Stimulated activated naive CD8-positive, alpha-beta T cell treated with anti-CD3 and anti-CD28 coated beads, Interleukin-15, Interleukin-2, amounts not matched to agents 100 ng/mL and 50 ng/mL, for 24 hours (primary cell): ENCODE data around the gene OPALIN.

Source experiments
- H3K27ac Mint-ChIP-seq: one replicate; pipeline ENCODE4 v1.8.0; 2021; ENCODE audit warnings: mild to moderate bottlenecking, mixed read lengths
- H3K27me3 Mint-ChIP-seq: one replicate; pipeline ENCODE4 v1.8.0; 2021; ENCODE audit warnings: mixed read lengths
- H3K36me3 Mint-ChIP-seq: one replicate; pipeline ENCODE4 v1.8.0; 2021; ENCODE audit warnings: low read depth, mixed read lengths
- H3K4me1 Mint-ChIP-seq: one replicate; pipeline ENCODE4 v1.8.0; 2021; ENCODE audit warnings: low read depth, mixed read lengths
- H3K4me3 Mint-ChIP-seq: one replicate; pipeline ENCODE4 v1.8.0; 2021; ENCODE audit warnings: mild to moderate bottlenecking, mixed read lengths
- H3K9me3 Mint-ChIP-seq: one replicate; pipeline ENCODE4 v1.8.0; 2021; ENCODE audit warnings: mixed read lengths

The OPALIN gene

DNA sequence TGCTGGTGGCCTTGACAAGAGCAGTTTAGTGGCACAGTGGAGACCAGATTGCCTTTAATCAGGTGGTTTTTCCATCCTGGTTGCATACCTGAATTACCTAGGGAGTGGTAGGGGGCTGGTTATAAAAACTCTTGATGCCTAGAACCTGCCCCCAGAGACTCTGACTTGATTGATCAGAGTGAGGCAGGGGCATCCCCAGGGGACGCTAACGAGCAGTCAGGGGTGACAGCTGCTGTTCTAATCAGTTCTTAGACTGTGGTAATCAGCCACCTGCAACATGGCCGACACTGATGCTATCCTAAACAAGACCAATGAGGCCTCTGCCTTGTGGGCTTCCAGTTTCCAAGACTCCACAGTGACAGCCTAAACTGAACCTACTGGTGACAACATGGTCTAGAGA, 2.0 kb upstream of the OPALIN start:
- no peak overlapping the region for H3K4me3 Mint-ChIP-seq
- no peaks in the 10 kb centered on the region for H3K4me1 Mint-ChIP-seq
- no peaks in the 10 kb centered on the region for H3K9me3 Mint-ChIP-seq
- H3K27ac Mint-ChIP-seq: no peak overlapping the region
- no peaks in the 10 kb centered on the region for H3K36me3 Mint-ChIP-seq
- H3K27me3 Mint-ChIP-seq: no peaks in the 10 kb centered on the region

DNA sequence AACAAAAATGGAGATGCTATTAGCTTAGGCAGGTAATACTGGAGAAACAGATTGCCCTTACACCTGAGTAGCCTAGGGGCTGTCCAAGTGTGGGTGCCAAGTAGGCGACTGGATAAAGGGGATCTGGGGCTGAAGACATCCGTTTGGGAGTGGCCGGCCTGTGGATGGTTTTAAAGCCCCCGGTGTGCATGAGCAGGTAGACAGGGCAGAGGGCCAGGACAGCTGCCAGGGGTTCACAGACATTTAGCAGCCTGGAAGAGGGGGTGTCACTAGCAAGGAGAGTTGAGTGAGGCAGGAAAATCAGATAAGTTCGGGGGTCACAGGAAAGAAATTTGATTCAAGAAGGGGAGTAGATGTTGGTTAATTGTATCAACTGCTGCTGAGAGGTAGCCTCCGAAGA, 1.5 kb upstream of the OPALIN start:
- H3K4me3 Mint-ChIP-seq: no peak overlapping the region
- no peaks in the 10 kb centered on the region for H3K4me1 Mint-ChIP-seq
- no peaks in the 10 kb centered on the region for H3K27me3 Mint-ChIP-seq
- H3K27ac Mint-ChIP-seq: no peak overlapping the region
- no peaks in the 10 kb centered on the region for H3K36me3 Mint-ChIP-seq
- no peaks in the 10 kb centered on the region for H3K9me3 Mint-ChIP-seq

DNA sequence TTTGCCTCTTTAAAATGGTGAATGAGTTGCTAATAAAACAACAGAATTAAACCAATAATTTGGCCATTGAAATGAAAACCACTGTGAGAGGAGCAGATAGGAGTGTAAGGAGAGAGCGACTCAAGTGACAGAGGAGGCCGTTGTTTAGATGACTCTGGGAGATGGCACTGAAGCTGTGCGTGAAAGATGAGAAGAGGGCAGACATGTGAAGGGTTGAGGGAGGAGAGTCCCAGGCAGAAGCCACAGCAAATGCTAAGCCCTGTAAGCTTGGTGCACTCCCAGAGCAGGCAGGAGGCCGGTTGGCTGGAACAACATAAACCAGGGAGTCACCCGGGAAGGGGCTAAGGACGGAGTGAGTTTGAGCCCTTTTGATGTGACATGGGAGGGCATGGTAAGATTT, 814 bp upstream of the OPALIN start:
- H3K9me3 Mint-ChIP-seq: no peaks in the 10 kb centered on the region
- no peaks in the 10 kb centered on the region for H3K4me1 Mint-ChIP-seq
- H3K36me3 Mint-ChIP-seq: no peaks in the 10 kb centered on the region
- H3K27me3 Mint-ChIP-seq: no peaks in the 10 kb centered on the region
- H3K27ac Mint-ChIP-seq: no peak overlapping the region
- H3K4me3 Mint-ChIP-seq: no peak overlapping the region

DNA sequence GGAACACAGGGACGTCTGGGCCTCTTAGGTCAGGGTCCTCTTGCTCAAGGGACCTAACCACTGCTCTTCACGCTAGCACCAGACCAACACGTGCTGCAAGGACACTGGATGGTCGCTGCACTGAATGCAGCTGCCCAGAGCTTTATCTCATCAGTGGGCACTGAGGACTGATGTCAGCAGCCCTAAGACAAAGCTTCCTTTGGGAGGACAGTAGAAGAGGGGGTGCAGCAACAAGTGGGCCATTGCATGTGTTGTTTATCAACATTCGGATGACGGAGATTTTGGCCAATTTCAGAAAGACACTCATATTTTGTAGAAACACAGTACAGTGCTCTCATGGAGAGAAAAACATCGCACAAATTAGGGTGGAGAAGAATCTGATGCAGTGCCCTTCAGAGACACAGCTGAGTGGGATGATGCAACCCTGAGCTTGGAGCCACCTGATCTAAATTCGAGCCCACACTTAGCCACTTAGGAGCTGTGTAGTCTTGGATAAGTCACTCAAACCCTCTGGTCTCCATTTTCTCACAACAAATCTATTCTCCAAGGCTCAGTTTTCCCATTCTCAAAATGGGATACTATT, 1.7 kb downstream of the OPALIN start:
- H3K4me3 Mint-ChIP-seq: no peak overlapping the region
- no peaks in the 10 kb centered on the region for H3K36me3 Mint-ChIP-seq
- no peak overlapping the region for H3K27ac Mint-ChIP-seq
- no peaks in the 10 kb centered on the region for H3K27me3 Mint-ChIP-seq
- no peaks in the 10 kb centered on the region for H3K4me1 Mint-ChIP-seq
- H3K9me3 Mint-ChIP-seq: no peaks in the 10 kb centered on the region

DNA sequence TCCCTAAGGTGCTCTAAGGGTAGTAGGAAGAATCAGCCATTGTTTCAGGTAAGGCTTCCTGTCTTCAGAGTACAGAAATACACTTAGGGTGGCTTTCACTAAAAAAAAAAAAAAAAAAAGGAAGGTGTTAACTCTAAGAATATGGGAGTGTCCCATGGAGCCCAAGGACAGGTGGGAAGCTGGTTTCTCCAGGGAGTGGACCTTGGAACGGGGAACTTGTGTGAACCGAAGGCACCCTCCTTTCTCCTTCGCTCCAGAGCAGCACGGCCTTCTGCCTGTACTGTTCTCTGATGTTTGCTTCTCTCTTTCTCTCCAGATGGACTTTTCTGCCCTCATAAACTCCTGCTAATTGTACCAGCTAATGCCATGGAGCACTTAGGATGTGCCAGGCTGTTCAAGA, 6.2 kb downstream of the OPALIN start:
- no peaks in the 10 kb centered on the region for H3K36me3 Mint-ChIP-seq
- no peaks in the 10 kb centered on the region for H3K9me3 Mint-ChIP-seq
- H3K27ac Mint-ChIP-seq: no peak overlapping the region
- no peaks in the 10 kb centered on the region for H3K27me3 Mint-ChIP-seq
- no peaks in the 10 kb centered on the region for H3K4me1 Mint-ChIP-seq
- no peak overlapping the region for H3K4me3 Mint-ChIP-seq

DNA sequence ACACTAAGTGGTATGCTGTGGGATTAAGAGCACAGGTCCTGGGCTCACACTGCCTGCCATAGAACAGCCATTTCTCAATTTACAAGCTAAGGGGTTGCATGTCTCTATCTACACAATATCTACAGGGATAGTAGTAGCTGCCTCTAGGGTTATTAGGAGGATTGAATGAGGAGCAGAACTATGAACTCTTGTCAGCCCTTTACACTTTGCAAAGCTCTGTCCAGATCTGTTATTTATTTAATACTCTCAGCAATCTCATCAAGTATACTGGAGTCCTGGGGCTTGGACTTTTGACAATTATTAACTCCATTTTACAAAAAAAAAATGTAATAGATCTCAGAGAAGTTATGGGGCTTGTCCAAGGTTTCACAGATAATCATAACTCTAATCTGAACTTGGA, 6.8 kb downstream of the OPALIN start:
- Mint-ChIP-seq H3K4me3 (no peak overlapping the region), H3K27me3 (no peaks in the 10 kb centered on the region)

DNA sequence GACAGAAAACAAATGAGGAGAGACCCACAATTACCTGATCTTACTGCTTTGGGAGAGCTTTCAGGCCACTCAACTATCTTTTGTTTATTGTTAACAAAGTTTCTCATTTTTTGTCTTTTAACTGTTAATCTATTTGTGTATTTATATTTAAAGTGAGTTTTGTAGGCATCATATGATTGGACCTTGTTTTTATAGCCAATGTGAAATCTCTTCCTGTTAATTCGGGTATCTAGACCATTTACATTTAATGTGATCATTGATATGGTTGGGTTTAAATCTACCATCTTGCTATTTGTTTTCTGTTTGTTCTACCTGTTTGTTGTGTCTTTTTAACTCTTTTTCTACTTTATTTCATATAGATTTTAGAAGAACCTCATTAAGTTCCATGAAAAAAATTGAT, 12.5 kb downstream of the OPALIN start:
- H3K4me1 Mint-ChIP-seq: no peaks in the 10 kb centered on the region
- H3K27me3 Mint-ChIP-seq: peaks cover 3% of the 10 kb centered on the region
- H3K4me3 Mint-ChIP-seq: no peak overlapping the region
- H3K27ac Mint-ChIP-seq: no peak overlapping the region
- peaks cover 10% of the 10 kb centered on the region for H3K9me3 Mint-ChIP-seq
- no peaks in the 10 kb centered on the region for H3K36me3 Mint-ChIP-seq

More for the DNA sequence above, 6.8 kb downstream of the OPALIN start:
- H3K9me3 Mint-ChIP-seq: no peaks in the 10 kb centered on the region
- H3K36me3 Mint-ChIP-seq: no peaks in the 10 kb centered on the region
- H3K27ac Mint-ChIP-seq: no peak overlapping the region
- no peaks in the 10 kb centered on the region for H3K4me1 Mint-ChIP-seq

DNA sequence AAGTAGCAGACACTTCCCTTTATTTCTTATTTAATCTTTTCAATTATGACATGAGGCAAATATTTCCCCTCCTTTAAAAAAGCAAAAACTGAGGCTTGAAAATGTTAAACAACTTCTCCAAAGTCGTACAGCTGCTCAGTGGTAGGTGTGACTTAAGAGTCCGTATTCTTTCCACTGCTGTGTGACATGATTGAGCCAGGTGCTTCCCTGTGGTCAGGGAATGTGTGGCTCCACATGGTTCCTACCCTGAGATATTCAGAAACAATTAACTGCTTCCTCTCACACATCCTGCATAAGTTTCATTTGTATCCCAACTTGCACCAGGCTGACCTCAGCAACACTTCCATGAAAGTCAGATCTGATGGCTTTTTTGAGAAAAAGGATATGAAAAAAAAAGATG, 13.6 kb downstream of the OPALIN start:
- no peak overlapping the region for H3K27ac Mint-ChIP-seq
- peaks cover 3% of the 10 kb centered on the region for H3K27me3 Mint-ChIP-seq
- H3K36me3 Mint-ChIP-seq: no peaks in the 10 kb centered on the region
- H3K4me3 Mint-ChIP-seq: no peak overlapping the region
- H3K4me1 Mint-ChIP-seq: no peaks in the 10 kb centered on the region
- peaks cover 10% of the 10 kb centered on the region for H3K9me3 Mint-ChIP-seq

DNA sequence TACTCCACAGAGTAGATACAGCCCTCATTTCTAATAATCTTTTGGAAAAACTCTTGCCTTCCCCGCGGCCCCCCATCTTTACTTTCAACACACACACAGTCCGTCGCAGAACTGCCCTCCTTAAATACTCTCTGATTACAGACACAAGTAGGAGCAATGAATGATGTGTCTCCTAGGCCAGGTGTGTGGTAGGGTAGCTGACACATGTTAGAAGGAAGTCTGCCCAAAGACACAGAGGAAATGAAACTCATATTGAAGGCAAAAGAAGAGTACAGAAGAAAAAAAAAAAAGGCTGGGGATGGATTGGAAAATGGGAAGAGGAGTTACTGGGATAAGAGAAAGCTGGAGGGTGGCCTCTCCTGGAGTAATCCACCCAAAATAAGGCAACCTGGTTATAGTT, 14.6 kb downstream of the OPALIN start:
- Mint-ChIP-seq H3K9me3 (peaks cover 10% of the 10 kb centered on the region), H3K36me3 (no peaks in the 10 kb centered on the region), H3K4me3 (no peak overlapping the region), H3K4me1 (no peaks in the 10 kb centered on the region), H3K27me3 (peaks cover 3% of the 10 kb centered on the region), H3K27ac (no peak overlapping the region)

DNA sequence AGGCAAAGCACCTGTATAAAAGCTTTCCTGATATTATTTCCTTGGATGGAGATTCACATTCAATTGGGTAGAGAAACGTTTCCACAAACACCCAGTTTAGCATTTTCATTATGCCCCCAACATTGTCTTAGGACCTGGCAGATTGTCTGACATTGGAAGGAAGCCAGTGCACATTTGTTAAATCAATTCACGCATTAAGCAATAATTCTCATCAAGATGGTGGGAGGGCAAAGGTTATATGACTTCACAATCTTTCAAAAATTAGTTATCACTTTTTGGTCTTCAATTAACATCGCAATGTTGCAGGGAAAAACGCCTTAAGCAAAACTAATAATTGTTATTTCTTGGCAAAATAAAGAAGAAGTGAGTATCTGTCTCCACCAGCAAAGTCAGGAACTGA, 16.4 kb downstream of the OPALIN start:
- Mint-ChIP-seq H3K9me3 (peaks cover 10% of the 10 kb centered on the region), H3K36me3 (no peaks in the 10 kb centered on the region), H3K4me1 (no peaks in the 10 kb centered on the region), H3K27ac (no peak overlapping the region), H3K27me3 (peaks cover 3% of the 10 kb centered on the region), H3K4me3 (no peak overlapping the region)

DNA sequence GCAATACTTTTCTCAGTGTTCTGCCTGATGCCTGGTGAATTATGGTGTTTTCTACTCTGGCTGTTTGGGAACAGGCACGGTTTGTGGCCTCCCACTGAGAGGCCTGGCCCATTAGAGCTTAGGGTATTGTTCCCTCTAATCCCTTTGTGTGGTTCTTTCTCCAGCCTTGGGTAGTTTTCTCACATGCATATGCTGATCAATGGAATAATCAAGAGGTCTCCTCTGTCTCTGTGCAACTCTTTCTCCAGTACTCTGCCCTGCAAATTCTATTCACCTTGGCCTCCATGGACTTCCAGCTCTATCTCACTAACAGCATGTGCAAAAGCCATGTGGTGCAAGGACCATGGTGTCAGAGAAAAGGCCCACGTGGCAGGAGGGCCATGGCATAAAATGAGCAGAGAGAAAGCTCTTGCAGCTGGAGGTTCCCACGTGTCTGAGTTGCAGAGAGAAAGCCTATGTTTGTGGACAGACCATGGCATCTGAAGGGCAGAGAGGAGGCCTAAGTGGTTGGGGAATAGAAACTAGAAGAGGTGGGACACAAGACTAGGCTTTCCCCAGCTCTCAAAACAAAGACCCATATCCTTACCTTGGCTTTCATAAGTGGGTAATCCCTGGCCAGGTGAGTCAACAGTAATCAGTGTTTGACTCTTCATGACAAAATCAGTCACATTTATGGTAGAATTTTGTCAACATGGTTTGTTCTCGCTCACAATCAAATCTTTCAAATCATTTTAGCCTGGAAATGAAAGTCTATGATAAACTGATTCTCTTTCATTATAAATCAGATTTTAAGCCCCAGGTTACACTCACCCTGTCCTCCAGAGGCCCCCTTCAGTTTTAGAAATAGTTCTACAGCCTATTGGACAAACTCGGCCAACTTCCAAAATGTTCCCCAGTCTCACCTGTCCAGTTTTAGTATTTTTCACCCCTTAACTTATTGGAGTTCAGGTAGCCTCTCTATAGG, 17.3 kb downstream of the OPALIN start:
- no peaks in the 10 kb centered on the region for H3K4me1 Mint-ChIP-seq
- no peak overlapping the region for H3K27ac Mint-ChIP-seq
- peaks cover 3% of the 10 kb centered on the region for H3K27me3 Mint-ChIP-seq
- no peak overlapping the region for H3K4me3 Mint-ChIP-seq
- H3K36me3 Mint-ChIP-seq: no peaks in the 10 kb centered on the region
- H3K9me3 Mint-ChIP-seq: peaks cover 10% of the 10 kb centered on the region

DNA sequence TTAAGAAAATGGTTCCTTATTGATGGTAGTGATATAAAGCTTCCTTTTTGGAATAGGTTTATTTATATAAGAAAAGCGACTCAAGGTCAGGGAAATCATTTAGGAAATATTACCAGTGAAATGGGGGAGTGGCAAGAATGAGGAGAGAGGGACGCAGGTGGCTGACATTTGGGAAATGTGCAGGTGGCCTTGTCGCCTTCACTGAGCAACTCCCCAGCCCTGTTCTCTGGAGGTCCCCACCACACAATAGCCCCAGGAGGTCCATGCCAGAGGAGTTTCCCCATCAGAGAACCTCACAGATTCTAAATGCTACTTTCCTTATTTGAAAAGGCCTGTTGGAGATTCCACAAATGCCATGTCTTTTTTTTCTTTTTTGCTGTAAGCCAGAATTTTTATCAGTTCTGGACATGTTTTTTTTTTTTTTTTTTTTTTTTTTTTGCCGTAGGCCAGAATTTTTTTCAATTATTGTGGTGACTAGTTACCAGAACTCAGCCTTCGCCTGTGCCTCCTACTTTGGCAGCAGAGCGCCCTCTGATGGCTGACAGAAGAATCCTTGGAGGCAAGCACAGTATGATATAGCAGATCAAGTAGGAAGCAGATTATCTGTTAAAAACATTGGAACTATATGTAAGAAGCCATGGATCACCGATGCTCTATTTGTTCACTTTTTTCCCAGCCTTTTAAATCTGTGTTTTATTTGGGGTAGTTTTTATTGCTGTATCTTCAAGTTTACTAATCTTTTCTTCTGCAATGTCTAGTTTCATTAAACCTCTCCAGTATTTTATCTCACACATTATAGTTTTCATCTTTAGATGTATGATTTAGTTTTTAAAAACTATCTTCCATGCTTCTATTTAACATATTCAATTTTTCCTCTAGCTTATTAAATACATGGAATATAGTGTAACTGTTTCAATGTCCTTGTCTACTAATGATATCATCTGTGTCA, 18.6 kb downstream of the OPALIN start:
- Mint-ChIP-seq H3K4me3 (no peak overlapping the region), H3K36me3 (no peaks in the 10 kb centered on the region), H3K4me1 (no peaks in the 10 kb centered on the region), H3K27me3 (peaks cover 3% of the 10 kb centered on the region), H3K9me3 (peaks cover 3% of the 10 kb centered on the region), H3K27ac (no peak overlapping the region)

DNA sequence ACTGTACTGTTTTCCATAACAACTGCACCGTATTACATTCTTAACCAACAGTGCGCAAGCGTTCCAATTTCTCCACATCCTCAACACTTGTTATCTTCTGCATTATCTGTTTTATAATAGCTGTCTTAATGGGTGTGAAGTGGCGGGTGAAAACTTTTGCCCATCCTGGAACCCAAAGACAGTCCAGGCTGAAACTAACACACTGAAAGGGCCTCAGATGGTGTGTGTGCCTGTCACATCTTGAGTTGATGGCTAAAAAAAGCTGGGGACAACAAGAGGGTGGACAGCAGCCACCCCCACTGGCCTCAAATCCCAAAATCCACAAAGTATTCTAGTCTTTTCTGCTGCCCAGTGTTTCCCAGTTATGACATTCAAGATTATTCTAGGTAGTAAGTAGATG, 19.4 kb downstream of the OPALIN start:
- Mint-ChIP-seq H3K9me3 (no peaks in the 10 kb centered on the region), H3K4me3 (no peak overlapping the region), H3K4me1 (no peaks in the 10 kb centered on the region), H3K36me3 (no peaks in the 10 kb centered on the region), H3K27me3 (peaks cover 4% of the 10 kb centered on the region), H3K27ac (no peak overlapping the region)

DNA sequence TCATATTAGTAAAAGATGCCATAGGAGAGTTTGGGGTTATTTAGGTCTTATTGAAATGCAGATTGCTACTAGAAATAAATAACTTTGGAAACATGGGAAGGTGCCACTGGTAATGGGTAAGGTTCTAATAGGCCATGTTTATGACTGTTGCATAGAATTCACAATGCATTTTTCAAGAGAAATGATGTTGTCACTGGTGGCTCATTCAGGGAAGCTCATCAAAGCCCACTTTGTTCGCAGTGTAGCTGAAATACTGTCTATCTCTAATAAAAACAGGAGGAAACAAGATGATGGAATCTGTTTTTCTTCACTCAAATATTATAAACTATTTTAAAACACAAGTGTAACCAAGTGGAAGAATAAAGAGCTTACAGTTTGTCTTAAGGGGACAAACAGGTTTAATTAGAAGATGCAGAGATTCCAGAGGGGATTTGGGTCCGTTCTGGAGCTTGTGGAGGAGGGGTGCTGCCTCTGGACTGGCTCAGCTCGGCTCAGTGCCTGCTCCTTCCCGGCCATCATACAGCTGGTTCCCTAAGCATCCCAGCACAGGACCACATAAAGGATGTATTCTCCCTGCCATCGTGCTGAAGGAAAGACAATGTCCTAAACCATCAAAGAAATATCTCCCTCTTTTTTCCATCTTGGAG, 20.4 kb downstream of the OPALIN start:
- no peaks in the 10 kb centered on the region for H3K36me3 Mint-ChIP-seq
- no peak overlapping the region for H3K27ac Mint-ChIP-seq
- peaks cover 4% of the 10 kb centered on the region for H3K4me1 Mint-ChIP-seq
- H3K4me3 Mint-ChIP-seq: no peak overlapping the region
- H3K9me3 Mint-ChIP-seq: no peaks in the 10 kb centered on the region
- H3K27me3 Mint-ChIP-seq: peaks cover 10% of the 10 kb centered on the region
